HL-60 (cell line): ENCODE results near the gene IFT81.

Experiments
- DNase-seq, 2 experiments: peaks; one replicate each; pipeline ENCODE4 v3.0.0-alpha.2; 2010 to 2020; ENCODE audit warnings: low read depth in 1 of 2, low spot score in 1 of 2
- H3K27ac ChIP-seq: fragments of 250-450 bp; sonication (Bioruptor Pico); replicated peaks from 2 replicates; pipeline ENCODE4 v1.5.1; 2020; ENCODE audit warnings: mild to moderate bottlenecking, moderate library complexity
- H3K27me3 ChIP-seq: fragments of 250-450 bp; sonication (Bioruptor Pico); 2 replicates; pipeline ENCODE4 v1.5.1; 2021; ENCODE audit warnings: mild to moderate bottlenecking, moderate library complexity; ENCODE audit not compliant: insufficient read depth, poor library complexity, severe bottlenecking
- H3K4me3 ChIP-seq: replicated peaks from 2 replicates; pipeline ENCODE4 v1.5.1; 2011; ENCODE audit warnings: mild to moderate bottlenecking, control low read depth, low read length; ENCODE audit not compliant: insufficient read depth
- CTCF ChIP-seq: IDR thresholded peaks from one replicate; pipeline ENCODE4 v1.5.1; 2011; ENCODE audit warnings: low read length, control low read depth, inconsistent platforms; ENCODE audit not compliant: insufficient read depth
- GABPA ChIP-seq: IDR thresholded peaks from 2 replicates; pipeline ENCODE4 v1.6.1; 2012; ENCODE audit warnings: low read depth
- POLR2AphosphoS5 ChIP-seq: IDR thresholded peaks from 2 replicates; pipeline ENCODE4 v1.6.1; 2012; ENCODE audit warnings: low read depth
- REST ChIP-seq: IDR thresholded peaks from 2 replicates; pipeline ENCODE4 v1.6.1; 2012; ENCODE audit warnings: low read depth; ENCODE audit not compliant: insufficient replicate concordance
- SPI1 ChIP-seq: IDR thresholded peaks from 2 replicates; pipeline ENCODE4 v1.6.1; 2012; ENCODE audit warnings: low read depth, mild to moderate bottlenecking, borderline replicate concordance

Gene IFT81

GRCh38 chr12:110165540-110166159 is 41.5 kb downstream of the IFT81 start:
- Histone ChIP-seq H3K27ac (no peak overlapping the region), H3K4me3 (no peak overlapping the region), H3K27me3 (no peaks in the 10 kb centered on the region)
- no peak for DNase-seq
- TF ChIP-seq SPI1: no peak
- no peak for TF ChIP-seq GABPA
- TF ChIP-seq POLR2AphosphoS5: no peak
- TF ChIP-seq CTCF: no peak
- TF ChIP-seq REST: no peak

- no peak overlapping the region for H3K27ac ChIP-seq
- H3K27me3 ChIP-seq: no peaks in the 10 kb centered on the region
- no peak for DNase-seq
- H3K4me3 ChIP-seq: no peak overlapping the region
- TF ChIP-seq GABPA (no peak), SPI1 (no peak), POLR2AphosphoS5 (no peak), REST (no peak)
Measured at GRCh38 chr12:110168732-110169455, 44.7 kb downstream of the IFT81 start.

GRCh38 chr12:110170535-110171185 is 46.5 kb downstream of the IFT81 start:
- Histone ChIP-seq H3K27me3 (no peaks in the 10 kb centered on the region), H3K4me3 (no peak overlapping the region), H3K27ac (no peak overlapping the region)
- DNase-seq: no peak
- TF ChIP-seq GABPA: no peak

- Histone ChIP-seq H3K27ac (no peak overlapping the region), H3K4me3 (no peak overlapping the region), H3K27me3 (no peaks in the 10 kb centered on the region)
- no peak for DNase-seq
- TF ChIP-seq REST: no peak
- TF ChIP-seq SPI1: no peak
- TF ChIP-seq POLR2AphosphoS5: no peak
- TF ChIP-seq CTCF: no peak
- no peak for TF ChIP-seq GABPA
Measured at GRCh38 chr12:110171186-110171538, 47.0 kb downstream of the IFT81 start.
